Measurements from ENCODE around the gene PEX5L.

The PEX5L gene

DNA sequence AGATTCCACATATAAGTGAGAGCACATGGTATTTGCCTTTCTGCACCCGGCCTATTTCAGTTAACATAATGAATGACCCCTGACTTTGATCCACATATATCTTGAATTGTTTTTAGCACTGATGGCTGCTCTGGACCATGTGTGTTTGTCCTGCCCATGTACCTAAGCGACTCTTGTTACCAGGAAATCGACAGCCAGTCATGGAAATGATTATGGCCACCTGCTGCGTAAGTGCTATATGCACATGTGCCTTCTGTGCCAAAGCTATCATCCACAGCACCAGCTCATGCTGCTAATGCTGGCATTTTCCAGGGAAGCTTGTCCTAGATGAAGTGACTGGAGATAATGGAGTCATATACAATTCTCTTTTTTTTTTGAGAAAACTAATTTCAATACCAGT is 103.7 kb downstream of the PEX5L start:
- ChIA-PET POLR2A (no interaction called here), CTCF (no interaction called here)
- DNase-seq (ENCODE audit: extremely low spot score), result no peak
- TF ChIP-seq ARNT (IDR thresholded peaks at IDR 0.05) (no peak), ZNF384 (IDR thresholded peaks at IDR 0.05) (no peak), SP1 (IDR thresholded peaks at IDR 0.05) (no peak), PKNOX1 (IDR thresholded peaks at IDR 0.05) (no peak), HDGF (IDR thresholded peaks at IDR 0.05; ENCODE audit: borderline replicate concordance) (no peak)

DNA sequence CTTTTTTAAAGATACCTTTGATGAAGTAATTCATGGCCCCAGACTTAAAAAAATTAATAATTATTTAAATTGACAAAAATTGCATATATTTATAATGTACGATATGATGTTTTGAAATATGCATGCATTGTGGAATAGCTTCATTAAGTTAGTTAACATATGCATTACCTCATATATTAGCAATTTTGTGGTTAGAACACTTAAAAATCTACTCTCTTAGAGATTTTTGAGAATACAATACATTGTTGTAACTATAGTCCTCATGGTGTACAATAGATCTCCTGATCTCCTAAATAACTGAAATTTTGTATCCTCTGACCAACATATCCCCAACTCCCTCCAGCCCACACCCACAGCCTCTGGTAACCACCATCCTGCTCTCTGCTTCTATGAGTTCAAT is 104.1 kb downstream of the PEX5L start:
- DNase-seq (ENCODE audit: extremely low spot score), result no peak
- ChIA-PET POLR2A (no interaction called here), CTCF (no interaction called here)
- TF ChIP-seq FOXA1 (IDR thresholded peaks at IDR 0.05) (no peak), CTBP1 (IDR thresholded peaks at IDR 0.05; ENCODE audit: borderline replicate concordance) (no peak), HDGF (IDR thresholded peaks at IDR 0.05; ENCODE audit: borderline replicate concordance) (no peak), NFRKB (IDR thresholded peaks at IDR 0.05) (no peak), LEF1 (IDR thresholded peaks at IDR 0.05; ENCODE audit: borderline replicate concordance) (no peak), ZNF384 (IDR thresholded peaks at IDR 0.05) (no peak), PKNOX1 (IDR thresholded peaks at IDR 0.05) (no peak), FOXK2 (IDR thresholded peaks at IDR 0.05) (no peak)

DNA sequence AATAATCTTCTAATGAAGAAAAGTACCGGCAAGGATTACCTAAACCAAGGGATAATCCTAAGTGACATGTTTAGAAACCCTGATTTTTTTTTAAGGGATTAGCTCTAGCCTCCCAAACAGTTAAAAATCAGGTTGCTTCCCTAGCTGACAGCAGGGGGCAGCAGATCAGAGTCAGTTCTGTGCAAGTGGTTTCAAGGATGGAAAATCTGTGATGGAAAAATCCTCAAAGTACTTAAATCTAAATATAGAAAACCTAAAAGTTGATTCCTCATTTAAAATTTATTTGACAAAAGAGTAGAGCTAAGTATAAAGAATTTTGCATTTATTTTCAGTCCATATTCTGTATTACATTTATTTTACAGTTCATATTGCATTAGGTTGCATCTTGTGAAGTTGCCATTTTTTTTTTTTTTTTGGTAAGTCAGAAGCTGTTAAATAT is 107.6 kb downstream of the PEX5L start:
- ChIA-PET CTCF (interaction anchor here (0.6 to 2.7 kb wide), 4 partner anchors 10 to 1261 kb away, joined by 3 to 7 read pairs (median 4); no protein-coding TSS in a partner anchor), POLR2A (no interaction called here)
- peak; percentile 22 for DNase-seq (ENCODE audit: extremely low spot score)
- TF ChIP-seq SUZ12 (IDR thresholded peaks at IDR 0.05), result no peak
- TF ChIP-seq FOXA1 (IDR thresholded peaks at IDR 0.05), result no peak
- no peak for TF ChIP-seq L3MBTL2 (conservative IDR thresholded peaks at IDR 0.05)
- TF ChIP-seq CTBP1 (IDR thresholded peaks at IDR 0.05; ENCODE audit: borderline replicate concordance), result no peak
- no peak for TF ChIP-seq FOXM1 (IDR thresholded peaks at IDR 0.05; ENCODE audit: borderline replicate concordance)
- no peak for TF ChIP-seq ELF4 (IDR thresholded peaks at IDR 0.05)
- no peak for TF ChIP-seq BHLHE40 (IDR thresholded peaks at IDR 0.05; ENCODE audit: borderline replicate concordance)
- no peak for TF ChIP-seq ARNT (IDR thresholded peaks at IDR 0.05)

GRCh38 chr3:179927191-179927590 is 109.5 kb downstream of the PEX5L start:
- CTCF ChIA-PET, result no interaction called here
- TF ChIP-seq ZNF384 (IDR thresholded peaks at IDR 0.05) (no peak), BHLHE40 (IDR thresholded peaks at IDR 0.05; ENCODE audit: borderline replicate concordance) (no peak), PKNOX1 (IDR thresholded peaks at IDR 0.05) (no peak), ELF4 (IDR thresholded peaks at IDR 0.05) (no peak), NFRKB (IDR thresholded peaks at IDR 0.05) (no peak), ARNT (IDR thresholded peaks at IDR 0.05) (no peak), FOXA1 (IDR thresholded peaks at IDR 0.05) (no peak), HDGF (IDR thresholded peaks at IDR 0.05; ENCODE audit: borderline replicate concordance) (no peak)
- POLR2A ChIA-PET, result no interaction called here
- DNase-seq (ENCODE audit: extremely low spot score), result no peak

- no peak for DNase-seq (ENCODE audit: extremely low spot score)
- POLR2A ChIA-PET, result no interaction called here
- CTCF ChIA-PET, result interaction anchor here (0.6 kb wide), 1 partner anchor 11 kb away, joined by 3 read pairs; no protein-coding TSS in a partner anchor
- TF ChIP-seq FOXA1 (IDR thresholded peaks at IDR 0.05) (no peak), FOXM1 (IDR thresholded peaks at IDR 0.05; ENCODE audit: borderline replicate concordance) (no peak), CTBP1 (IDR thresholded peaks at IDR 0.05; ENCODE audit: borderline replicate concordance) (no peak), BHLHE40 (IDR thresholded peaks at IDR 0.05; ENCODE audit: borderline replicate concordance) (no peak), HDGF (IDR thresholded peaks at IDR 0.05; ENCODE audit: borderline replicate concordance) (no peak), LEF1 (IDR thresholded peaks at IDR 0.05; ENCODE audit: borderline replicate concordance) (no peak)
Measured at GRCh38 chr3:179921951-179922350, 114.8 kb downstream of the PEX5L start.

DNA sequence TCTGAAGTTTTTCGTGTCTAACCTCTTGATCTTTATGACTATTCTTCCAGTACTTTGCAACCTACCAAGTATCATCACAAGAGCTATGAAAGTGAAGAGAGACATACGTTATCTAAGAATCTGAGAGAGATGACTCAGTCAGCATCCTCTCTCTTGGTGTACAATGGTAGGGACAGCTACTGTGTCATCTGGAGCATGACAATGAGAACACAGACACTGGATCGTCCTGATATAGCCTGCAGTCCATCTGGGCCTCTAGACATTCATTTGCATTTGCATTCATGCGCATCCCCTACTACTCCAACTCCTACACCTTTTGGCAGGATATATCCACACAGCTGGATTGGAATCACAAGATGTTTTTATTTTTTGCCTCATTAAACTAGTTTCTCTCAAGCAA is 115.2 kb downstream of the PEX5L start:
- ChIA-PET CTCF (interaction anchor here (0.6 kb wide), 1 partner anchor 10 kb away, joined by 3 read pairs; no protein-coding TSS in a partner anchor), POLR2A (no interaction called here)
- no peak for DNase-seq (ENCODE audit: extremely low spot score)
- TF ChIP-seq SP1 (IDR thresholded peaks at IDR 0.05), result no peak
- no peak for TF ChIP-seq CTBP1 (IDR thresholded peaks at IDR 0.05; ENCODE audit: borderline replicate concordance)
- TF ChIP-seq ZNF384 (IDR thresholded peaks at IDR 0.05), result no peak
- no peak for TF ChIP-seq NFRKB (IDR thresholded peaks at IDR 0.05)
- no peak for TF ChIP-seq HDGF (IDR thresholded peaks at IDR 0.05; ENCODE audit: borderline replicate concordance)

DNA sequence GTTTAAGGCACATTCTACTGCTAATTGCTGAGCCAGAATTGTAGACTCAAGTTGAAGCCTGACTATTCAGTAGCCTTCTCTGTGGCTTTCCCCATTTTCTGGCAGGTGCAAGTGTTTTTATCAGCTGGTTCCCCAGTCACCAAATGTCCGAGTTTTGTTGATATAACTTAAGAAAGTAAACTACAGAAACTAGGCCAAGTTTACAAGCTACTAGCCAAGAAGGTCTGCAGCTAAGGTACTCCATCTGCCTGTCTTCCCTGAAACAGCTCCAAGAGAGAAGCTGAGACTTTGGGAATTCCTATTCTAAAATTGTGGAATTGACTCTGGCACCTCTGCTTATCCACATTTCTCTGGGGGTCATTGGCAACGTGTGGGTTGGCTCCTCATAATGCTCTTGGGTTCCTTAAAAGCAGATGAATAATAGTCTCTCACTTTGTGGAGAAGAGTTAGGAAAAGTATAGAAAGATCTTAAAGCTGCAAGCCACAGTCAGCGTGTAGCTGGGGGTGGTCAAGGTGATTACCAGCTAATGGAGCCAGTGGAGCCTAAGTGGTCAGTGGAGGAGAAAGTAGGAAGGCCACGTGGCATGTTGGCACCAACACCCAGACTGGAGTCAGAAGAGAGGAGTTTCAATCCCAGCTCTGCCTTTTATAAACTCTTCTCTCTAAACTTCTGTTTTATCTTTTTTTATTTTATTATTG is 128.8 kb downstream of the PEX5L start:
- CTCF ChIA-PET, result no interaction called here
- no peak for DNase-seq (ENCODE audit: extremely low spot score)
- no peak for TF ChIP-seq L3MBTL2 (conservative IDR thresholded peaks at IDR 0.05)
- POLR2A ChIA-PET, result no interaction called here

Data from HEK293T (cell line).